HG03135 (cell line): ENCODE results near the gene NPL.
A peak's percentile ranks its signal among the peaks of the same experiment; 100 is the strongest.

ENCODE experiments used
- ATAC-seq: cut with Tn5 transposase; IDR thresholded peaks from one replicate; pipeline ENCODE4 v1.9.1; 2021; ENCODE audit warnings: mild to moderate bottlenecking, moderate library complexity; ENCODE audit not compliant: unreplicated experiment

Gene NPL

GRCh38 chr1:182777386-182777785 is 12.2 kb upstream of the NPL start:
- ATAC-seq, result no peak

DNA sequence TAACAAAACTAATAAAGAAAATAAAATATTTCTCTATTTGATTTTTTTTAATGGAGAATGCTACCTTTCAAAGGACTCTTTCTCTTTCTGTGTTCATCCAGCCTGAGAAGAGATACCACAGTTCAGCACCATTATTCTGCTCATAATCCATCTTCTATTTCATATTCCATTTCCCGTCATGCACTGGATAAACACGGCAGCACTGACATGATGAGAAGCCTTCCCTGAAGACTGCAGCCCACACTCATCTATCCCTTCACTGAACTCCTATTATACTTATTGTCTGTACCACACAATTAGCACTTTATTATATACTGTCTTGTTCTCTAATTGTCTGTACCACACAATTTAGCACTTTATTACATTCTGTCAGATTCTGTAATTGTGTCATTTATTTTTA is 10.7 kb upstream of the NPL start:
- no peak for ATAC-seq

DNA sequence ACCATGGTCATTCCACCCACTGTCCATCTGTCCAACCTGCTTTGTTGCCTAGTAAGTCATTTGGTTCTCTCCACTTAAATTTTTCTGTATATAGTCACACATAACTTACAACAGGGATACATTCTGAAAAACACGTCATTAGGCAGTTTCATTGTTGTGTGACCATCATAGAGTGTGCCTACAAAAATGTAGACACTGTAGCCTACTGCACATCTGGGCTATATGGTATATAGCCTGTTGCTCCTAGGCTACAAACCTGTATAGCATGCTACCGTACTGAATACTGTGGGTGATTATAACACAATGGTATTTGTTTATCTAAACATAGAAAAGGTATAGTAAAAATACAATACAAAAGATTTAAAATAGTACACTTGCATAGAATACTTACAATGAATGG is 10.0 kb upstream of the NPL start:
- no peak for ATAC-seq

GRCh38 chr1:182781841-182782586 is 7.6 kb upstream of the NPL start:
- peak; percentile 53 for ATAC-seq

GRCh38 chr1:182782587-182782913 is 7.0 kb upstream of the NPL start:
- ATAC-seq, result no peak

GRCh38 chr1:182783068-182783467 is 6.5 kb upstream of the NPL start:
- ATAC-seq, result no peak

GRCh38 chr1:182784556-182785171 is 4.9 kb upstream of the NPL start:
- ATAC-seq, result no peak

GRCh38 chr1:182785181-182785580 is 4.4 kb upstream of the NPL start:
- ATAC-seq, result no peak

DNA sequence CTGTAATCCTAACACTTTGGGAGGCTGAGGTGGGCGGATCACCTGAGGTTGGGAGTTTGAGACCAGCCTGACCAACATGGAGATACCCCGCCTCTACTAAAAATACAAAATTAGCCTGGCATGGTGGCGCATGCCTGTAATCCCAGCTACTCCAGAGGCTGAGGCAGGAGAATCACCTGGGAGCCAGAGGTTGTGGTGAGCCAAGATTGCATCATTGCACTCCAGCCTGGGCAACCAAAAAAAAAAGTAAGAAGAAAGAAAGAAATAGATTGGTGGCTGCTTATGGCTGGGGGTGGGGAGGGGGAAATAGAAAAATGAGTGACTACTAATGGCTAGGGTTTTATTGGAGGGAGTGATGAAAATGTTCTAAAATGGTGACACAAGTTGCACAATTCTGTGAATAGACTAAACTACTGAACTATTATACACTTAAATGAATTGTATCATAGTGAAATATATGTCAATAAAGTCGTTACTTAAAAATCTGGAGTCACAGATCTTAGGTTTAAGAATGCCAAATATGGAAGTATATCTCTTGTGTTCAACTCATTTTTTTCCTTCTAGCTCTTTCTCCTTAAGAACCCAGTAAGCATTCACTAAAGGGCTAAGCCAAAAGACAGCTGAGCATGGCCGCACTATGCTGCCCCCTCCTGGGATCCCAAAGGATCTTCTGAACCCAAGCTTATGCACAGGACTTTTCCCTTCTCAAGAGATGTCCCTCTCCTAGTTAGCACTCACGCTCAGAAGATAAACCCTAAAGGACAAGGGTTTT is 3.2 kb upstream of the NPL start:
- ATAC-seq, result no peak

DNA sequence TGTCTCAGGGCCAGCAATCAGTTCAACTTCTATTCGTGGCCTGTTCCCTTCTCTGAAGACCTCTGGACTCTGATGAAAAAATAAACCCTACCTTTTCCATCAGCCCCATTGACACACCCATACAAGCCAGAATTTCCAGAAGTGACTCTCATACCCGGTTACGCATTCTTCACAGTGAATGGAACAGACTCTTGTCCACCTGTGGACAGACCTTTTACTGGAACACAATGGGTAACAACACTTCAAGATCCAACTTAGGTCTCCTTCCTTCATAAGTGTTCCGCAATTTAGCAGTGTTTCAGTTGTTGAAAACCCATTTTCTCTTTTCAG is 2.6 kb upstream of the NPL start:
- ATAC-seq, result no peak

- ATAC-seq, result no peak
Observed at GRCh38 chr1:182791281-182792179, 2.0 kb downstream of the NPL start.

DNA sequence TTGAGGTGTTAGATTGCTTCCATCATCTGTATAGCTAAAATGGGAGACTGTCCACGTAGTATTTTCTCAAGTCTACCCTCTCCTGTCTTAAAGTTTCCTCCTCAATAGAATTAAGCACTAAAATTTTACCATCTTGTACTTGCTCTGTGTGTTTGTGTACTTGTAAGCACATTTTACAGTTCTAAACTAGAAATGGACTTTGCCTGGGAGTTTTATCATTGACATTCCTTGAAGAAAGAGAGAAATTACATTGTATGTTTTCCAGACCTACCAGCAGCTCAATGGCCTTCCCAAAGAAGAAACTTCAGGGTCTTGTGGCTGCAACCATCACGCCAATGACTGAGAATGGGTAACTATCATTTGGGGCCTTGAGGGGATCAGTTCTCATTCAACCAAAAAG is 4.5 kb downstream of the NPL start:
- ATAC-seq, result no peak

DNA sequence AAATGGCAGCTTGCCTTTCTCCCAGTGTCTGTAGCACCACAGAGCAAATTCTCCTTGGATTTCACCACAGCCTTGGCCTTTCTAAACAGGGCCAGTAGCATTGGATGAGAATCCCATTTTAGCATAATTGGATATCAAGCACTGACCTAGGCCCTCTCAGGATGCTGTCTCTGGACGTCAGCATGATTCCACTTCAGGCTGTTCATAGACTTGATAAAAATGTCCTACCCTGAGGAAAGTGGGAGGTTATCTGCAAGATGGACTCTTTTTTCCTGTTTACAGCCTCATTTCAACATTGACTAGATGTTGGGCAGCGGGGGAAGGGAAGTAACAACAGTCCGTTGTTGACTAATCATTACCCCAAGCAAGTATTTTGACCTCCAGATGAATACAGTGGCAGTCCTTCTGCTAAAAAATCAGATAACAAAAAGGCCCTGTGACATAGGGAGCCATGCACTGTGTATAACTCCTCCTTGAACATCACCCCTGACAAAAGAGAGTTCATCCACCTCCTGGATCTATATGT is 5.2 kb downstream of the NPL start:
- ATAC-seq, result no peak

DNA sequence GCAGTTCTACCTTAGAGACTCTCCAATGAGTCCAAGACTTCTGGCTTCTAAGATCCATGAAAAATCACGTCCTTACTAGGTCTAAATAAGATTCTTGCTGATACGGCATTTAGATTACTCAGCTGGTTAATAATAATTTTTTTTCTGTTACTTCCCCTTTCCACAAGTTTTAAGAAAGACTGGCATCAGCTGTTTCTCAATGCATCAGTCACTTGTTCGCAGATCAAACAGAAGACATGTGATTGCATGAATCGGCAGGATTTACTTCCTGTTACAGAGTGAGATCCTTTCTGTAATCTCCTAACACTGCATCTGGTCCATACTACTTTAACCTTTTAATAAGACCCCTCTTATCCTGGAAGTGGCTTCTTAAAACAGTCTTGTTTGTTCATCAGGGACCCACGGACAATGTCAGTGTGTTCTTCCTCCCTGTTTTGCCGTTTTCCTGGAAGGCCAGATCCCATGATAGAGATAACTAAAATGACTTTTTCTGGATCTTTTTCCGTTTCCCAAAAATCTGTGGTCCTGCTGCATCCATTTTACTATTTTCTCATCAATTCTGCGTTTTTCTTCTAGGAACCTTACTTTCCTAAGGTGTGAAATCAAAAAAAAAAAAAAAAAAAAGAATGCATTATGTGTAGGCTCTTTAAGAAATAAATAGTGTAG is 6.1 kb downstream of the NPL start:
- ATAC-seq, result no peak

DNA sequence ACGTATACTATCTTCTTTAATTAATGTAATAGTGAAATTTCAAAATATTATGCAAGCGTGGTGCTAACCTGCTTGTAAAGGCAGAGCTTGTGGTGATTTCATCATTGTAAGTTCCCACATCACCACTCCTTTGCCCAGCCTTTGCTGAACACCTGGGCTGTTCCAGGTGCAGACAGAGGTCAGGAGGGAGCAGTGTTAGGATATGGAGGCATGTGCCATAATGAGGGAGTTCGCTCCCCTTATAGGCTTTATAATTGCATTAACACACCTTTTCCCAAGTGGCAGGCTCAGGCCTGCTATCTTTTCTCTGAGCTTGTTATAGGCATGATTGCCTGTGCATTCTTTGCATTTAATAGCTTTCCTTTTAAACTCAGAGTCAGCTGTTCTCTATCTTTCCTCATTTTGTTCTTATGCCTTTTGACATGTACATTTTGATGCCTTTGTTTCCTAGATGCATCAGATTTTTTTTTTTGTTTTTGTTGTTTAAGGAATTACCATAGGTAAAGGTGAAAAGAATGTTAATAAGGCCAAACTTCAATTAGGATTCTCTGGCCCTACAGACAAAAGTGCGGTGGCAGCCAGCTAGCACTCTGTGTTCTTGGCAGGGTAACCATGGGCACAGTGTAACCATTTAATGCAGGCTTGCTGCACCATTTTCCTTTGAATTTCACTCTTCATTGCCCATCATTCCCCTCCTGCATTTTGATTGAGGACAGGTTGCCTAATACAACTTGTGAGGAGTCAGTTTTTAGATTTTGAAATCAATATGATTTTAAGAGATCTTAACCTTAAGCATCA is 12.6 kb downstream of the NPL start:
- no peak for ATAC-seq

DNA sequence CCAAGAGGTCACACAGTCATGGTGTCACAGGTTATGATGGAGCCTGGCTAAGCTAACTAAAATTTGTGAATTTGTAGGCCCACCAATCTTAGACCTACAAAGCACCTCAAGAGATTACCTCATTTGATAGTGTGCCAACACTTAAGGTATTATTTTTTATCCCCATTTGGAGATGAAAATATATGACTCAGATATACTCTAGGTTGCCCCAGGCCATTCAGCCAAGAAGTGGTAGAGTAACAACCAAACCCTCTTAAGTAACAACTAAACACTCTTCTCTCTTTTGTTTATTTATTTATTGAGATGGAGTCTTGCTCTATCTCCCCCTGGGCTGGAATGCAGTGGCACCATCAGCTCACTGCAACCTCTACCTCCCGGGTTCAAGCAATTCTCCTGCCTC is 14.3 kb downstream of the NPL start:
- ATAC-seq, result no peak

- ATAC-seq, result no peak
Observed at GRCh38 chr1:182806015-182806678, 16.6 kb downstream of the NPL start.

DNA sequence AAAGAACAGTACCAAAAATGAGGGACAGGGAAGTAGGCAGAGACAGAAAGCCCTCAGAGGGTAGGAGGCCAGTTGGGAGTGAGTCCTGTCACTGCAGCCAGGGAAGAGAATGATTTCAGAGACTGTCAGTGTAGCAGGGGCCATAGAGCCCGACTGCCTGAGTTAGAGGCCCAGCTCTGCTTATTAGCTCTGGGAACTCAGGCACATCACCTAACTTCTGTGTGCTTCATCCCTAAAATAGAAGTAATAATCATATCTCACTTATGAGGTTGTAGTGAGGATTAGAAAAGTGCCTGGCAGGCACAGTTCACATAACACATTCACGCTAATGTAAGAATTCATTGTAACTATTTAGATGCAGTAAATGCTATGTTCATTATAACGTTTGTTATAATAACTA is 18.3 kb downstream of the NPL start:
- no peak for ATAC-seq

DNA sequence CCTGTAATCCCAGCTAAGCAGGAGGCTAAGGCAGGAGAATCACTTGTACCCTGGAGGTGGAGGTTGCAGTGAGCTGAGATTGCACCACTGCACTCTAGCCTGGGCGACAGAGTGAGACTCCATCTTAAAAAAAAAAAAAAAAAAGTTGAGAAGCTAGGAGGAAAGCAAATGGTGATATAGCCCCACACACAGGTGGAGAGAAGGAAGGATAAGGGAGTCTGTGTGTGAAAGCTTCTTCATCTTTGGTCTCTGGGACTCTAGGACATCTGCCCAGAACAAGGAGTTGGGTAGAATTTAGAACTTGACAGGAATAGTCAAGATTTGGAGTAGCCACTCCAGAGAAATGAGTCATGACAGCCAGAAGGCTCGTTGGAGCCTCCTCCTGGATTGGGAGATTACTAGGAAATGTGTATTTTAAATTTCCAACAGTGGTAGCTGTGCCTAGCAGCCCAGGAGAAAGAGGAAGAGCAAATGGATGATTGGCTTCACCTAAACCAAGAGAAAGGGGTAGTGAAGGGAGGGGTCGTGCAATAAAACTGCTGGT is 19.9 kb downstream of the NPL start:
- no peak for ATAC-seq
